ENCODE data around the gene TCF4.

Gene TCF4

DNA sequence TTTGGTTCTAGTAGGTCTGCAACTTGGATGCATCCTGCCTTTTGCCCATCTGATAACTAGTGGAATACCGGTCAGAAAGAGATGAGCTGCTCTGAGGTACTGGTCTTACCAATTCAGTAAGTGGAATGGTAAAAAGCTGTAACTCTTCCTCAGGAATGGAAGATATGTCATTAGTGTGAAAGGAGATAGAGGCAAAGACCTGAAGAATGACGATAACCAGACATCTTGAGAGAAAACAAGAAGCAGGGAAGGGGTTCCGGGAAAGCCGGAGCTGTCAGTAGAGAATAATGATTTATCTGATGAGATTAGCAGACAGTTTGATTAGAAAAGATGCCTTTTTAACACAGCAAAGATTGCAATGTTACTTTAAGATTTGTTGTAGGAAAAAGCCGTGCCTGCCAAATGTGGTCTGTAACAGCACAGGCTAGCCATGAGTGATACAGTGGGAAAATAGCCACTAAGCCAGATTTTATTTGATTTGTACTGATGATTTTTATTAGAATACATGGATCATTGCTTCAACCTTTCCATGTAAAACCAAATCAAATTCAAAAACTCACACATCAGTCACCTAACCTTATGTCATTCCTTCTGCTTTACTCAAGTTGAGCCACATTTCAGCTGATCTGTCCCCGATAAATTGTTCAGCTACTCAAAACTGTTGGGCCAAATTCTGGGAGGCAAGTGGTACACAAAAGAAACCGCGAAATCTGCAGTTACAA, 110.0 kb downstream of the TCF4 start:
- CTCF ChIA-PET: interaction anchor here (1.3 to 1.5 kb wide), 3 partner anchors 12 to 19 kb away, joined by 3 to 4 read pairs (median 3); no protein-coding TSS in a partner anchor
- POLR2A ChIA-PET: no interaction called here
- no peak for DNase-seq (ENCODE audit: extremely low spot score)
- TF ChIP-seq, protein P1, sequence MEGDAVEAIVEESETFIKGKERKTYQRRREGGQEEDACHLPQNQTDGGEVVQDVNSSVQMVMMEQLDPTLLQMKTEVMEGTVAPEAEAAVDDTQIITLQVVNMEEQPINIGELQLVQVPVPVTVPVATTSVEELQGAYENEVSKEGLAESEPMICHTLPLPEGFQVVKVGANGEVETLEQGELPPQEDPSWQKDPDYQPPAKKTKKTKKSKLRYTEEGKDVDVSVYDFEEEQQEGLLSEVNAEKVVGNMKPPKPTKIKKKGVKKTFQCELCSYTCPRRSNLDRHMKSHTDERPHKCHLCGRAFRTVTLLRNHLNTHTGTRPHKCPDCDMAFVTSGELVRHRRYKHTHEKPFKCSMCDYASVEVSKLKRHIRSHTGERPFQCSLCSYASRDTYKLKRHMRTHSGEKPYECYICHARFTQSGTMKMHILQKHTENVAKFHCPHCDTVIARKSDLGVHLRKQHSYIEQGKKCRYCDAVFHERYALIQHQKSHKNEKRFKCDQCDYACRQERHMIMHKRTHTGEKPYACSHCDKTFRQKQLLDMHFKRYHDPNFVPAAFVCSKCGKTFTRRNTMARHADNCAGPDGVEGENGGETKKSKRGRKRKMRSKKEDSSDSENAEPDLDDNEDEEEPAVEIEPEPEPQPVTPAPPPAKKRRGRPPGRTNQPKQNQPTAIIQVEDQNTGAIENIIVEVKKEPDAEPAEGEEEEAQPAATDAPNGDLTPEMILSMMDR (IDR thresholded peaks at IDR 0.05; ENCODE audit: control extremely low read depth, extremely low read depth, low read depth, missing control alignments): no peak

DNA sequence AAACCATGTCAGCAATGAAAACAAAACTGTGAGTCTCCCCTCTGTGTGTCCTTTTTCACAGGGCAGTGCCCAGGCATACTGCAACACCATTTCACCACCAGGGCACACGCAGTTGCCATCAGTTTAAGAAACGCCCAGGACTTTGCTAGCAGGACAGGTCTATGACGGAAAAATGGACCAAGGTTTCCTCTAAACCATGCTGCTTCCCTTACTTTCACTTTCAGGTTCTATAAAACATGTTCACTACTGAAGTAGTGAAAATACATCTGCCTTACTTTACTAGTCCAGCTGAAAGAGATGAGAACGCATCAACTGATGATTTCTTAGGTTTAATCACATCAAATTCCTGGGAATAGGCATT, 110.5 kb downstream of the TCF4 start:
- POLR2A ChIA-PET: no interaction called here
- CTCF ChIA-PET: interaction anchor here (1.3 to 1.5 kb wide), 3 partner anchors 12 to 20 kb away, joined by 3 to 4 read pairs (median 3); no protein-coding TSS in a partner anchor
- DNase-seq (ENCODE audit: extremely low spot score): peak; percentile 35
- TF ChIP-seq, protein P1 (IDR thresholded peaks at IDR 0.05; ENCODE audit: control extremely low read depth, extremely low read depth, low read depth, missing control alignments): no peak

DNA sequence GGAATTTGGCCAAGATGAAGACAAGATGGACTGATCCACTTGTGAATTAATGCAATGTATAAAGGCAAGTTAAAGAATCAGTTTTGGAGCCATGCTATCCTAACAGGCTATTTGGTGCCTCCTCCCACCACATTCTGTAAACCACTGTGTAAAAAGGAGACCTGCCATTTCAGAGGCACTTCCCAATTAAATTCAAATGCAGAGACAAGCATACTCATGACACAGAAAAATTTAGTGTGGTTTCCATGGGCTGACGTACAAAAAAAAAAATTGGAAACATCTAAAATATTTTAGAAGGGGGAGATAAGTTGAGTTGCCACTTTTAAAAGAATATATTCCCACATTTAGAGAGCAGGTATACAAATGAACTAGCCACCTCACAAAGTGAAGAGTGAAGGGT, 112.1 kb downstream of the TCF4 start:
- TF ChIP-seq, protein P1 (IDR thresholded peaks at IDR 0.05; ENCODE audit: control extremely low read depth, extremely low read depth, low read depth, missing control alignments): no peak
- no peak for DNase-seq (ENCODE audit: extremely low spot score)
- CTCF ChIA-PET: no interaction called here
- POLR2A ChIA-PET: no interaction called here

DNA sequence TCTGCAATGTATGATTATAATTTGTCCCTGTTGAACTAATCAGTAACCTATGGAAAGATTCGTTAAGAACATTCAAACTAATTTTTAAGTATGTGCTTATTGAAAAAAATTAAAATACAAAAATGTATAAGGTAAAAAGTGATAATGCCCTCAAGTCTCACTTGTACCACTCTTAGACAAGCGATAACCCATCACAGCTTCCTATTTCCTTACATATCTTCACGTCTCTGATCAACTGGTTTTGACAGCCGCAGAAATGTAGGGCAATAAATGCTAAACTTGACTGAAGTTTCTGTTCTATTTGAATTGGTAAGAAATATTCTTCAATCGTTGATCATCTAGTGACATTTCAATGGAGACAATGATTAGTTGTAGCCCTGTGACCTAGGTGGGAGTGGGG, 112.5 kb downstream of the TCF4 start:
- DNase-seq (ENCODE audit: extremely low spot score): no peak
- CTCF ChIA-PET: no interaction called here
- POLR2A ChIA-PET: no interaction called here
- TF ChIP-seq, protein P1 (IDR thresholded peaks at IDR 0.05; ENCODE audit: control extremely low read depth, extremely low read depth, low read depth, missing control alignments): no peak

DNA sequence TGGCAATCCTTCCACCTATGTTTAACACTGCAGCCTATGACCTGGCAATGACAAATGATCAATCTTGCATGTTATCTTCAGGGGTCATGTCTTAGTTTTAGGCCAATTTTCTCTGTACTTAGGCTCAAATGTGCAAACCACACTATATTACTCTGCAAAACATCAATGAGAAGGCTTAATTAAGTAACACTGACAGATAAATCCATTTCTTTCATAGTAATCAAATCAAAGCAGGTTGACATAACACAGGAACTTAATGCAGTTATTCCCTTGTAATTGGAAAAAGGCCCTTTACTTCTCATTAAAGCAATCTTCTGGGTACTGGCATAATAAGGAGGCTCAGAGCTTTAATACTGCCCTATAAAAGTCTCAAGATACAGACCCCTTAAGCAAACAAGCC, 114.4 kb downstream of the TCF4 start:
- POLR2A ChIA-PET: no interaction called here
- no peak for DNase-seq (ENCODE audit: extremely low spot score)
- TF ChIP-seq, protein P1 (IDR thresholded peaks at IDR 0.05; ENCODE audit: control extremely low read depth, extremely low read depth, low read depth, missing control alignments): no peak
- CTCF ChIA-PET: no interaction called here

DNA sequence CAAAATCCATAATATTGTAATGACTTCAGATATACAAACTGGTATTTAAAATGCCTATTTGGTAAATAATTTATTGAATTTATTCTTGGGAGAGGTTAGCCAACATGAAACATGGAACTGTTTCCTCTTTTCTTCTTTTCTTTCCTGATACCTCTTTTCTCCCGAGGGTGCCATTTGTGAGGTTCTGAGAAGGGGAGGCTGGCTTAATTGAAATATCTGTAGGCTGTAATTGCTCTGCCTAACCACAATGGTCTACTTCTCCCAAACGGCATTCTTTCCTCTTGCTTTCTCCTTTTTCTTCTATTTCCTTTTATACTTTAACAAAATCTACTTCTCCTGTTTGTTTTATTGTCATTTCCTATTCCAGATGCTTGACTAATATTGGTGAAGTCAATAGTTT, 114.9 kb downstream of the TCF4 start:
- POLR2A ChIA-PET: no interaction called here
- DNase-seq (ENCODE audit: extremely low spot score): no peak
- TF ChIP-seq, protein P1 (IDR thresholded peaks at IDR 0.05; ENCODE audit: control extremely low read depth, extremely low read depth, low read depth, missing control alignments): no peak
- CTCF ChIA-PET: no interaction called here
